DOHH2 (cell line): ENCODE data around the gene CHN2.

ENCODE experiments used
- CTCF ChIP-seq: fragments of 200-600 bp; sonication (generic); IDR thresholded peaks from one replicate; pipeline ENCODE4 v1.5.1; 2014; ENCODE audit warnings: antibody characterized with exemption, mild to moderate bottlenecking, low read depth, low read length; ENCODE audit not compliant: poor library complexity, severe bottlenecking
- EZH2phosphoT487 ChIP-seq: fragments of 200-600 bp; sonication (generic); IDR thresholded peaks from 2 replicates; pipeline ENCODE4 v1.6.1; 2017; ENCODE audit warnings: borderline replicate concordance, mild to moderate bottlenecking, antibody characterized with exemption, low read length, moderate library complexity, mixed read lengths

- TF ChIP-seq CTCF: no peak
- TF ChIP-seq EZH2phosphoT487: no peak
These were observed 133.5 kb downstream of the CHN2 start for GRCh38 chr7:29328045-29328444.
